Activated CD8-positive, alpha-beta memory T cell treated with anti-CD3 and anti-CD28 coated beads, Interleukin-2, amount 10 ng/mL, durations not matched to agents 7 days and 5 days (primary cell): ENCODE data around the gene CRYBA1. TPM values are rescaled to one million over a fixed set of nuclear protein-coding genes. Genes with fewer than 3 reads are reported as not detected.
"Not testable (repeated sequence)": the region's sequence is repeated elsewhere in the genome, so short reads cannot be mapped to it uniquely, and the experiment has no call there.

Experiments
- ATAC-seq: fragments of 150-1000 bp; cut with Tn5 transposase; one replicate; pipeline ENCODE4 v1.10.0; 2021; ENCODE audit warnings: moderate library complexity
- CTCF ChIA-PET: fragments of 350-600 bp; sonication (Branson Sonifier 250); formaldehyde crosslinking; loops from one replicate; lab custom pipeline; 2021; ENCODE audit warnings: antibody characterized with exemption; lab: Charles Lee
- DNase-seq: peaks from one replicate; pipeline ENCODE4 v3.0.0-alpha.2; 2020
- H3K27ac Mint-ChIP-seq: one replicate; pipeline ENCODE4 v1.8.0; 2021; ENCODE audit warnings: mild to moderate bottlenecking, mixed read lengths
- H3K27me3 Mint-ChIP-seq: one replicate; pipeline ENCODE4 v1.8.0; 2021; ENCODE audit warnings: mixed read lengths
- H3K36me3 Mint-ChIP-seq: one replicate; pipeline ENCODE4 v1.8.0; 2021; ENCODE audit warnings: mild to moderate bottlenecking, mixed read lengths
- H3K4me1 Mint-ChIP-seq: one replicate; pipeline ENCODE4 v1.8.0; 2021; ENCODE audit warnings: mixed read lengths
- H3K4me3 Mint-ChIP-seq: one replicate; pipeline ENCODE4 v1.8.0; 2021; ENCODE audit warnings: mild to moderate bottlenecking, moderate library complexity, mixed read lengths
- H3K9me3 Mint-ChIP-seq: one replicate; pipeline ENCODE4 v1.8.0; 2022; ENCODE audit warnings: low read depth, mixed read lengths
- total RNA-seq, 2 experiments: library from RNA; stranded (reverse); gene quantifications; one replicate each; pipeline ENCODE4 v1.2.3, GENCODE V29; 2021

Gene CRYBA1
- total RNA-seq, 2 experiments from 2014 or later: not detected

DNA sequence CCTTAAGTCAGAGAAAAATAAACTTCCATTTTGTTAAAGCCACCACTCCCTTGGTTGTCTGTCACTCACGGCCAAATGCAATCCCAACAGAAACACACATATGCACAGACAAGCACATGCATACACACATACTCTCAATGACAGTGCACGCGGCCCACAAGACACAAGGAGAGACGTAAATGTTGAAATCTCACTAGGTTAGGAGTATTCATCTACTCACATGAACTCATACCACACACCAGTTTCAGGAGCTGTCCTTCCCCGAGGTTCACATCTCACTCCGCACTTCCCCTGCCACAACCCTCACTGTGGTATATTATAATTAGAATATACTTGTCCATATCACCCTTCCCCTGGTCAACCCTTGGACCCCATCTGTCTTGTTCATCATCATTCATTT is 30.5 kb upstream of the CRYBA1 start:
- Mint-ChIP-seq H3K27ac (no peak overlapping the region), H3K27me3 (peaks cover 3% of the 10 kb centered on the region)

DNA sequence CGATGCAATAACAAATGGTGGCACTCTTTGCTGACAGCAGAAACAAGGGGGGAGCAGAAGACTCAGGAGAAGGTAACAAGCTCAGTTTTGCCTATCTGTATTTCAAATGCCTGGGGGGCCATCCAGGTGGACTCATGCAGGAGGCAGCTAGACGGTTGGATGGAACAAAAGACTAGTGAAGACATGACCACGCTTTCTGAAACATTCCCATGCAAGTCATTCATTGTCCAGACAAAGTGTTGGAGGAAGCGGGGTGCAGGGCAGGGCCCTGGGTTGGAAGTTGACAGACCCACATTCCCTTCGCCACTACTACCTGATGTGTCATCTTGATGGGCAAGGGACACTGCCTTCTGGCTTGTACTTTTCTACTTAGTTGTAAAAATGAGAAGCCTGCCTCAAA is 29.8 kb upstream of the CRYBA1 start:
- CTCF ChIA-PET: interaction anchor here (0.8 to 17.6 kb wide), 4 partner anchors 40 to 251 kb away, joined by 3 to 304 read pairs (median 8); no protein-coding TSS in a partner anchor
- H3K36me3 Mint-ChIP-seq: no peaks in the 10 kb centered on the region
- H3K27ac Mint-ChIP-seq: no peak overlapping the region
- no peaks in the 10 kb centered on the region for H3K9me3 Mint-ChIP-seq
- no peak overlapping the region for H3K4me3 Mint-ChIP-seq
- DNase-seq (no peak), ATAC-seq (no peak)
- peaks cover 9% of the 10 kb centered on the region for H3K4me1 Mint-ChIP-seq
- H3K27me3 Mint-ChIP-seq: peaks cover 3% of the 10 kb centered on the region

More for the DNA sequence above, 30.5 kb upstream of the CRYBA1 start:
- Mint-ChIP-seq H3K4me1 (peaks cover 9% of the 10 kb centered on the region), H3K9me3 (no peaks in the 10 kb centered on the region), H3K36me3 (no peaks in the 10 kb centered on the region), H3K4me3 (no peak overlapping the region)
- DNase-seq: no peak
- ATAC-seq: no peak
- CTCF ChIA-PET: interaction anchor here (2.6 to 17.6 kb wide), 3 partner anchors 71 to 250 kb away, joined by 7 to 304 read pairs (median 8); no protein-coding TSS in a partner anchor

DNA sequence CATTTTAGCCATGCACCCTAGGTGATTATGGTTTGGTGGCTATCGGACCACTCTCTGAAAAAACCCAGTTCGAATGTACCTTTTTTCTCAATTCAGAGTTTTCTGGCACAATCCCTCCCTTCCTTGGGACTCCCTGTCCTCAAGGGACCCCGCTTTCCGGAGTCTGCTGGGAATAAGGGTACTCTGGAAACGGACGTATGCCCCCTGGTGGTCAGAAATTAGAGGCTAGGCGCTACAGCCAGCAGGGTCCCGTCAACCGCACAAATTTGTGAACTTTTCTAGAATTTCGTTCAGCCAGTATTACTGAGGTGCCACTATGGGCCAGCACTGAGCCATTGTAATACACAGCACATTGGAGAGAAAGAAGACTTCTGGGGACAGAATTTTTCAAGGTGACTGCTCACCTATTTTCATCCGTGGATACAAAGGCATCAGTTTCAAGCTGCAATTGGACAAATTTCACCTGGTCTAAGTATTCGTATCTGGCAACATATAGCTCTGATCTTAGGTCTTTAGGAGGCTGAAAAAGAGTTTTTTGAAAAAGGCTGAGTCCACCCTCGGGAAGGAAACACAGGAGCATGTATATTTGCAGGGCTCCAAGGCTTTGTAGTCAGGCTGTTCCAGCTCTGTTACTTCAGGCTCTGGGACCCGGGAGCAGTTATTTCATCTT is 27.1 kb upstream of the CRYBA1 start:
- ATAC-seq (peak; percentile 92), DNase-seq (peak; percentile 80)
- CTCF ChIA-PET: interaction anchor here (0.6 to 17.6 kb wide), 45 partner anchors 8 to 268 kb away, joined by 3 to 304 read pairs (median 4); partner anchors contain the start of genes MYO18A, NUFIP2 and PHF12
- peaks cover 9% of the 10 kb centered on the region for H3K4me1 Mint-ChIP-seq
- no peak overlapping the region for H3K4me3 Mint-ChIP-seq
- no peaks in the 10 kb centered on the region for H3K9me3 Mint-ChIP-seq
- H3K36me3 Mint-ChIP-seq: no peaks in the 10 kb centered on the region
- no peak overlapping the region for H3K27ac Mint-ChIP-seq
- peaks cover 3% of the 10 kb centered on the region for H3K27me3 Mint-ChIP-seq

DNA sequence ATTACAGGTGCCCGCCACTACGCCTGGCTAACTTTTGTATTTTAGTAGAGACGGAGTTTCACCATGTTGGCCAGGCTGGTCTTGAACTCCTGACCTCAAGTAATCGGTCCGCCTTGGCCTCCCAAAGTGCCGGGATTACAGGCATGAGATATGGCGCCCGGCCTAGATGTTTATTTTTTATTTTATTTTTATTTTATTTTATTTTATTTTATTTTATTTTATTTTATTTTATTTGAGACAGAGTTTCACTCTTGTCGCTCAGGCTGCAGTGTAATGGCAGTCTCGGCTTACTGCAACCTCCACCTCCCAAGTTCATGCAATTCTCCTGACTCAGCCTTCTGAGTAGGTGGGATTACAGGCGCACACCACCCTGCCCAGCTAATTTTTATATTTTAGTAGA is 25.3 kb upstream of the CRYBA1 start:
- not testable (repeated sequence) for H3K4me1 Mint-ChIP-seq, H3K27me3 Mint-ChIP-seq, H3K9me3 Mint-ChIP-seq, ATAC-seq, DNase-seq, H3K27ac Mint-ChIP-seq, H3K36me3 Mint-ChIP-seq, H3K4me3 Mint-ChIP-seq
- CTCF ChIA-PET: interaction anchor here (3.1 to 17.6 kb wide), 3 partner anchors 40 to 97 kb away, joined by 27 to 304 read pairs (median 40); partner anchors contain the start of gene MYO18A

- CTCF ChIA-PET: interaction anchor here (0.6 to 1.8 kb wide), 3 partner anchors 70 to 101 kb away, joined by 3 to 5 read pairs (median 4); no protein-coding TSS in a partner anchor
- Mint-ChIP-seq H3K9me3 (no peaks in the 10 kb centered on the region), H3K27ac (no peak overlapping the region), H3K4me3 (no peak overlapping the region), H3K27me3 (peaks cover 2% of the 10 kb centered on the region), H3K36me3 (no peaks in the 10 kb centered on the region), H3K4me1 (peaks cover 2% of the 10 kb centered on the region)
- ATAC-seq (no peak), DNase-seq (no peak)
Observed at GRCh38 chr17:29225396-29225795, 21.3 kb upstream of the CRYBA1 start.

DNA sequence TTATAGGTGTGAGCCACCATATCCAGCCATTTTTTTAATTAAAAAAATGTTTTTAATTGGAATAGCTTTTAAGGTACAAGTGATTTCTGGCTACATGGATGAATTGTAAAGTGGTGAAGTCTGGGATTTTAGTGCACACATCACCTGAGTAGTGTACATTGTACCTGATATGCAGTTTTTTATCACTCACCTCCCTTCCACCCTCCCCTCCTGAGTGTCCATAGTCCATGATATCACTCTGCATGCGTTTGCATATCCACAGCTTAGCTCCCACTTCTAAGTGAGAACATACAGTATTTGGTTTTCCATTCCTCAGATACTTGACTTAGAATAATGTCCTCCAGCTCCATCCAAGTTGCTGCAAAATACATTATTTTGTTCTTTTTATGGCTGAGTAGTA is 13.4 kb upstream of the CRYBA1 start:
- no peak for DNase-seq
- CTCF ChIA-PET: interaction anchor here (0.8 to 1.3 kb wide), 3 partner anchors 14 to 84 kb away, joined by 4 read pairs; no protein-coding TSS in a partner anchor

DNA sequence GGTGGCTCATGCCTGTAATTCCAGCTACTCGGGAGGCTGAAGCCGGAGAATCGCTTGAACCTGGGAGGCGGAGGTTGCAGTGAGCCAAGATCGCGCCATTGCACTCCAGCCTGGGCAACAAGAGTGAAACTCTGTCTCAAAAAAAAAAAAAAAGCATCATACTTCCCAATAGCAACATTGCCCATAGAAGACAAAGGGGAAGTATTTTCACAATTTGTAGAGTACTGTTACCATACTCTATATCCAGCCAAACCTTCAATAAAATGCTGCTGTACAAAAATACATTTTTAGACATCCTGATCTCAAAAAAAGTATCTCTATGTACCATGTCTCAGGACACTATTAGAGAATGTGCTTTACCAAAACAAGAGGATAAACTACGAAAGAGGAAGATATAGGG is 11.7 kb upstream of the CRYBA1 start:
- H3K36me3 Mint-ChIP-seq, H3K27me3 Mint-ChIP-seq, H3K4me3 Mint-ChIP-seq, CTCF ChIA-PET, H3K9me3 Mint-ChIP-seq, ATAC-seq, H3K27ac Mint-ChIP-seq, H3K4me1 Mint-ChIP-seq, DNase-seq: not testable (repeated sequence)

More for the DNA sequence above, 13.4 kb upstream of the CRYBA1 start:
- no peaks in the 10 kb centered on the region for H3K36me3 Mint-ChIP-seq
- no peaks in the 10 kb centered on the region for H3K4me1 Mint-ChIP-seq
- no peak for ATAC-seq
- H3K4me3 Mint-ChIP-seq: no peak overlapping the region
- no peaks in the 10 kb centered on the region for H3K9me3 Mint-ChIP-seq
- no peak overlapping the region for H3K27ac Mint-ChIP-seq
- H3K27me3 Mint-ChIP-seq: no peaks in the 10 kb centered on the region

- DNase-seq: no peak
- Mint-ChIP-seq H3K4me1 (peaks cover 5% of the 10 kb centered on the region), H3K36me3 (no peaks in the 10 kb centered on the region), H3K27ac (no peak overlapping the region), H3K27me3 (no peaks in the 10 kb centered on the region), H3K4me3 (no peak overlapping the region), H3K9me3 (no peaks in the 10 kb centered on the region)
- CTCF ChIA-PET: no interaction called here
- no peak for ATAC-seq
Observed at GRCh38 chr17:29235904-29236303, 10.8 kb upstream of the CRYBA1 start.

GRCh38 chr17:29237476-29238132 is 9.1 kb upstream of the CRYBA1 start:
- no peak overlapping the region for H3K4me3 Mint-ChIP-seq
- DNase-seq: no peak
- H3K27me3 Mint-ChIP-seq: no peaks in the 10 kb centered on the region
- no peak for ATAC-seq
- no peaks in the 10 kb centered on the region for H3K36me3 Mint-ChIP-seq
- no peaks in the 10 kb centered on the region for H3K9me3 Mint-ChIP-seq
- CTCF ChIA-PET: interaction anchor here (1.1 to 1.8 kb wide), 4 partner anchors 11 to 89 kb away, joined by 3 to 7 read pairs (median 4); partner anchors contain the start of gene MYO18A
- peaks cover 12% of the 10 kb centered on the region for H3K4me1 Mint-ChIP-seq
- no peak overlapping the region for H3K27ac Mint-ChIP-seq

DNA sequence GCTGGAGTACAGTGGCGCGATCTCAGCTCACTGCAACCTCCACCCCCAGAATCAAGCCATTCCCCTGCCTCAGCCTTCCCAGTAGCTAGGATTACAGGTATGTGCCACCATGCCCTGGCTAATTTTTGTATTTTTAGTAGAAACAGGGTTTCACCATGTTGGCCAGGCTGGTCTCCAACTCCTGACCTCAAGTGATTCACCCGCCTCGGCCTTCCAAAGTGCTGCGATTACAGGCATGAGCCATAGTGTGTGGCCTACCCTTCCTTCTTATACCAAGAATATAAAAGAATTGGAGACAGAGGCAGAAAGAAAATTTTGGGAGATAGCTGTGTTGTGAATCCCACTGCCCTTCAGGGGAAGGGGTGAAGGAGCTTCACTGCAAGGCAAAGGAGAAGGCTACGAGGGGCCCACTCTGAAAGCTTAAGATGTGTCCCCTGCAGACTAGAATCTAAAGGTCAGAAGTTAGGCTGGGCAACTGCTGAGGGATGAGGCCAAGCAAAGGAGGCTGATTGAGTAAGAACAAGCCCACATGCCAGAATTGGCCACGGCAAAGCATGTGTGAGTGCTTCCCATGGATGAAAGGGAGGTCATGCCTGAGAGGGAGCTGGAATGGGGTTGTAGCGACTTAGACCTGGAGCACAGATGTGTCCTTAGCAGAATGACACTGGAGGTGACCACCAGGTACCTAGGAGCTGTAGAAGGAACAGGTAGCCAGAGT is 8.4 kb upstream of the CRYBA1 start:
- Mint-ChIP-seq H3K4me1 (peaks cover 12% of the 10 kb centered on the region), H3K4me3 (no peak overlapping the region), H3K27ac (no peak overlapping the region), H3K27me3 (no peaks in the 10 kb centered on the region), H3K9me3 (no peaks in the 10 kb centered on the region), H3K36me3 (no peaks in the 10 kb centered on the region)
- DNase-seq (no peak), ATAC-seq (no peak)
- CTCF ChIA-PET: interaction anchor here (0.9 to 1.8 kb wide), 4 partner anchors 11 to 121 kb away, joined by 3 to 7 read pairs (median 4); partner anchors contain the start of gene MYO18A

DNA sequence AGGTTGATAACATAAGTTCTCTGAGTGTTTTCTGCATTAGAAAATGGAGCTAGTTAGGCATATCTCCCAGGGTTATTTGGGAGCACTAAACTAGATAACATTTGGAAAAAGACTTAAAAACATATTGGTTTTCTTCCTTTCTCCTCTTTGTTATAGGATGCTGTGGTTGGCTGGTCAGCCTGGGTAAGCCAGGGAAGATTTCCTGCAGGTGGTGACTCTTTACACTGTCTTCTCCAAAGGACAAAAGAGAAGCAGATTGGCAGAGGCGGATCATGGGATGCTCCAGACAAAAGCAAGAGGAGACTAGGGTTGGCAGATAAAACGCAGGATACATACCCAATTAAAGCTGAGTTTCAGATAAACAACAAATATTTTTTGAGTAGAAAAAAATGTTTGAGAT is 6.2 kb upstream of the CRYBA1 start:
- no peaks in the 10 kb centered on the region for H3K27me3 Mint-ChIP-seq
- DNase-seq: no peak
- ATAC-seq: no peak
- H3K4me1 Mint-ChIP-seq: peaks cover 12% of the 10 kb centered on the region
- H3K9me3 Mint-ChIP-seq: no peaks in the 10 kb centered on the region
- no peaks in the 10 kb centered on the region for H3K36me3 Mint-ChIP-seq
- no peak overlapping the region for H3K4me3 Mint-ChIP-seq
- CTCF ChIA-PET: interaction anchor here (0.9 to 1.7 kb wide), 5 partner anchors 9 to 125 kb away, joined by 3 to 5 read pairs (median 5); no protein-coding TSS in a partner anchor
- no peak overlapping the region for H3K27ac Mint-ChIP-seq

DNA sequence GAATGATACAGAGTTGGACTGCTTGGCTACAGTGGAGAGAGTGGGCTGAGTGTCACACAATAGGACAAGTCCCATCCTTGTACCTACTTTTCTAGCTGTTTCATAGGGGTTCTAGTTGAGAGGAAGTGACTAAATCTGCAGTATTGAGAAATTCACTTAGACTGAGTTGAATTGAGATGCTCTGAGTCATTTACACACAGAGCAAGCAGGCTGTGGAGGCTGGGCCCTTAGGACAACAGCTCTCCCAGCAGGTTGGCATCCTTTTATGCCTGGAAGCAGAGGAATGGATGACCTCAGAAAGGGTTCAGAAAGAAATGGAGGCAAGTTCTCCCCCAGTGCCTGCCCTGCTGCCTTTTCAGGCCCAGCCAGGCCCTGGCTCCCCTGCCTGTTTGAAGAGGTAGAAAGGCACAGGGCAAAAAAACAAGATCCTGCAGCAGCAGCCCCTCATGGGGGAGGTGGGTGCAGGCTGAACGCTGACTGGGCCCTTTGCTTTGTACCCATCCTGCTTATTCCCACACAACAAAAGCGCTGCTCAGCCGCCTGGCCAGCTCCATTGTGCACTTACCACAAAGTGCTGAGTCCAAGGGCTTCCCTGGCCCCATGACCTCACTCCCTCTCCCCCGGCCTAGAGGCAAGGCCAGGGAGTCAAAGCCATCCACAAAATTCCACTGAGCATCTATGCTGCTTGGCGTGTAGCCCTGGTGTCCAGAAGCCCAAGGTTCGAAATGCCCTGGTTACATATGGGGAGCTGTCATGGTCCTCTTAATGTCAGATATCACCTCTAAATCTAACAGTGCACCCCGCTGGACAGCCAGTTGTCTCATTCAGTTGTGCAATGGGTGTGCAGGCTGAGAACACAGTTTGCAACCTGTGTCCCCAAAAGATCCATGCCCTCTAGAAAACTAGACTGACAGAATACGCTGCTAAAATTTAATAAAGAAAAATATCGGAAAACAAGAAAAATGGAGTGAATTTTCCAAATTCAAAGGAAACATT is 5.4 kb upstream of the CRYBA1 start:
- H3K9me3 Mint-ChIP-seq: no peaks in the 10 kb centered on the region
- no peaks in the 10 kb centered on the region for H3K27me3 Mint-ChIP-seq
- H3K36me3 Mint-ChIP-seq: no peaks in the 10 kb centered on the region
- H3K4me1 Mint-ChIP-seq: peaks cover 12% of the 10 kb centered on the region
- no peak overlapping the region for H3K4me3 Mint-ChIP-seq
- CTCF ChIA-PET: interaction anchor here (0.9 to 1.7 kb wide), 6 partner anchors 8 to 125 kb away, joined by 3 to 7 read pairs (median 5); no protein-coding TSS in a partner anchor
- no peak for DNase-seq
- peak; percentile 81 for ATAC-seq
- no peak overlapping the region for H3K27ac Mint-ChIP-seq
